OCI-LY1 (cell line): ENCODE measurements around the gene PSPC1.

Experiments
- H2AFZ ChIP-seq: fragments of 200-600 bp; sonication (generic), shearing (Covaris generic); 2 replicates; pipeline ENCODE4 v1.6.0; 2014; ENCODE audit warnings: antibody characterized with exemption, mild to moderate bottlenecking, low read length
- H3F3A ChIP-seq: fragments of 200-600 bp; sonication (generic), shearing (Covaris generic); 2 replicates; pipeline ENCODE4 v1.6.0; 2014; ENCODE audit warnings: mild to moderate bottlenecking, antibody characterized with exemption, low read length, moderate library complexity; ENCODE audit not compliant: insufficient read depth
- H3K27ac ChIP-seq: fragments of 200-600 bp; sonication (generic); 2 replicates; pipeline ENCODE4 v1.5.1; 2014; ENCODE audit warnings: low read length, mixed run types, mild to moderate bottlenecking, low read depth; ENCODE audit not compliant: poor library complexity, severe bottlenecking
- H3K27me3 ChIP-seq: fragments of 200-600 bp; sonication (generic); 2 replicates; pipeline ENCODE4 v1.6.0; 2014; ENCODE audit warnings: antibody characterized with exemption, mild to moderate bottlenecking, low read length, moderate library complexity; ENCODE audit not compliant: insufficient read depth
- H3K36me3 ChIP-seq: fragments of 200-600 bp; sonication (generic); 2 replicates; pipeline ENCODE4 v1.6.1; 2014; ENCODE audit warnings: mild to moderate bottlenecking, antibody characterized with exemption, low read length, moderate library complexity, mixed read lengths; ENCODE audit not compliant: insufficient read depth
- H3K4me1 ChIP-seq: fragments of 200-600 bp; sonication (generic); 2 replicates; pipeline ENCODE4 v1.5.1; 2014; ENCODE audit warnings: mild to moderate bottlenecking, low read length, moderate library complexity; ENCODE audit not compliant: insufficient read depth, severe bottlenecking
- H3K4me2 ChIP-seq: fragments of 200-600 bp; sonication (generic), shearing (Covaris generic); 2 replicates; pipeline ENCODE4 v1.6.1; 2014; ENCODE audit warnings: low read length
- H3K4me3 ChIP-seq: fragments of 200-600 bp; sonication (generic); 2 replicates; pipeline ENCODE4 v1.5.1; 2014; ENCODE audit warnings: low read length, low read depth, mild to moderate bottlenecking, mixed read lengths; ENCODE audit not compliant: poor library complexity, severe bottlenecking
- H3K79me2 ChIP-seq: fragments of 200-600 bp; shearing (Covaris generic); 2 replicates; pipeline ENCODE4 v1.6.1; 2016; ENCODE audit warnings: mixed run types, low read length, mixed read lengths; ENCODE audit not compliant: insufficient read depth
- H3K9ac ChIP-seq: fragments of 200-600 bp; sonication (generic), shearing (Covaris generic); 2 replicates; pipeline ENCODE4 v1.6.1; 2014; ENCODE audit warnings: mild to moderate bottlenecking, low read length, mixed read lengths
- H3K9me2 ChIP-seq: fragments of 200-600 bp; sonication (generic), shearing (Covaris generic); 2 replicates; pipeline ENCODE4 v1.6.1; 2014; ENCODE audit warnings: low read depth, mild to moderate bottlenecking, low read length, mixed read lengths
- H3K9me3 ChIP-seq: fragments of 200-600 bp; shearing (Covaris generic); 2 replicates; pipeline ENCODE4 v1.6.1; 2014; ENCODE audit warnings: low read length, mixed read lengths
- H4K20me1 ChIP-seq: fragments of 200-600 bp; sonication (generic), shearing (Covaris generic); 2 replicates; pipeline ENCODE4 v1.6.0; 2016; ENCODE audit warnings: mild to moderate bottlenecking, low read length; ENCODE audit not compliant: insufficient read depth
- EZH2 ChIP-seq: fragments of 200-600 bp; sonication (generic), shearing (Covaris generic); IDR thresholded peaks from 2 replicates; pipeline ENCODE4 v1.8.0; 2017; ENCODE audit warnings: borderline replicate concordance, mixed run types, mild to moderate bottlenecking, antibody characterized with exemption, low read length, moderate library complexity, mixed read lengths
- TF ChIP-seq, protein P1 (sequence below): fragments of 200-600 bp; sonication (generic), shearing (Covaris generic); IDR thresholded peaks from 2 replicates; pipeline ENCODE4 v1.5.1; 2017; ENCODE audit warnings: mild to moderate bottlenecking, antibody characterized with exemption, low read length, moderate library complexity, mixed read lengths

The PSPC1 gene

DNA sequence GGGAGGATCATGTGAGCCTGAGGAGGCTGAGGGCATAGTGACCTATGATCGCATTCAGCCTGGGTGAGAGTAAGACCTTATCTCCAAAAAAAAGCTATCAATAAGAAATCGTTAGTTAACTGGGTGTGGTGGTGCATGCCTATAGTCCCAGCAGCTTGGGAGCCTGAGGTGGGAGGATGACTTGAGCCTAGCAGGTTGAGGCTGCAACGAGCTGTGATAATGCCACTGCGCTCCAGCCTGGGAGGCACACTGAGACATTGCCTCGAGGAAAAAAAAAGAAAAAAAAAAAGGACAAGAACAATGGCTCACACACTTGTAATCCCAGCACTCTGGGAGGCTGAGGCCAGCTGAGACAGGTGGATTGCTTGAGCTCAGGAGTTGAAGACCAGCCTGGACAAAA is 16.2 kb downstream of the PSPC1 start:
- no peaks in the 10 kb centered on the region for H3K9me3 ChIP-seq
- no peak overlapping the region for H3K27ac ChIP-seq
- H3K36me3 ChIP-seq, result peaks cover 87% of the 10 kb centered on the region
- no peak overlapping the region for H3K4me3 ChIP-seq
- H2AFZ ChIP-seq, result no peak overlapping the region
- no peaks in the 10 kb centered on the region for H3K27me3 ChIP-seq
- H3K79me2 ChIP-seq, result peaks cover 88% of the 10 kb centered on the region
- no peaks in the 10 kb centered on the region for H3K9me2 ChIP-seq
- H3F3A ChIP-seq, result no peaks in the 10 kb centered on the region
- no peak overlapping the region for H3K4me2 ChIP-seq
- H3K4me1 ChIP-seq, result peaks cover 9% of the 10 kb centered on the region
- H3K9ac ChIP-seq, result no peak overlapping the region
- TF ChIP-seq, protein P1, sequence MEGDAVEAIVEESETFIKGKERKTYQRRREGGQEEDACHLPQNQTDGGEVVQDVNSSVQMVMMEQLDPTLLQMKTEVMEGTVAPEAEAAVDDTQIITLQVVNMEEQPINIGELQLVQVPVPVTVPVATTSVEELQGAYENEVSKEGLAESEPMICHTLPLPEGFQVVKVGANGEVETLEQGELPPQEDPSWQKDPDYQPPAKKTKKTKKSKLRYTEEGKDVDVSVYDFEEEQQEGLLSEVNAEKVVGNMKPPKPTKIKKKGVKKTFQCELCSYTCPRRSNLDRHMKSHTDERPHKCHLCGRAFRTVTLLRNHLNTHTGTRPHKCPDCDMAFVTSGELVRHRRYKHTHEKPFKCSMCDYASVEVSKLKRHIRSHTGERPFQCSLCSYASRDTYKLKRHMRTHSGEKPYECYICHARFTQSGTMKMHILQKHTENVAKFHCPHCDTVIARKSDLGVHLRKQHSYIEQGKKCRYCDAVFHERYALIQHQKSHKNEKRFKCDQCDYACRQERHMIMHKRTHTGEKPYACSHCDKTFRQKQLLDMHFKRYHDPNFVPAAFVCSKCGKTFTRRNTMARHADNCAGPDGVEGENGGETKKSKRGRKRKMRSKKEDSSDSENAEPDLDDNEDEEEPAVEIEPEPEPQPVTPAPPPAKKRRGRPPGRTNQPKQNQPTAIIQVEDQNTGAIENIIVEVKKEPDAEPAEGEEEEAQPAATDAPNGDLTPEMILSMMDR, result no peak
- no peak for TF ChIP-seq EZH2
- H4K20me1 ChIP-seq, result no peaks in the 10 kb centered on the region

DNA sequence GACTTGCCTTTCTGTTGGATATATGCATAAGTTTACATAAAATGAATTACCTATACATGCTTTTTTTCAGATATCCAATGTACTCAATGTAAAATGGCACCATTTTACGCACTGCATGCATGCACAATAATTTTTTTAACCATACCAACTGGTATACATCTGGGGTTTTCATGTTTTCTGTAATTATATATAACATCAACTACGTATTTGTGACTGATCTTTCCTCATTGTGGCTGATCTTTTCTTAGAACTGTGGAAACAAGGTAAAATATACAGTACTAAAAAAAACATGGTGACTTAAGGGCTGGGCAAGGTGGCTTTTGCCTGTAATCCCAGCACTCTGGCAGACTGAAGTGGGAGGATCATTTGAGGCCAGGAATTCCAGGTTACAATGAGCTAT is 18.5 kb downstream of the PSPC1 start:
- no peaks in the 10 kb centered on the region for H3K9me2 ChIP-seq
- TF ChIP-seq EZH2, result no peak
- TF ChIP-seq, protein P1, result no peak
- no peak overlapping the region for H3K9ac ChIP-seq
- peaks cover 9% of the 10 kb centered on the region for H3K4me1 ChIP-seq
- H4K20me1 ChIP-seq, result no peaks in the 10 kb centered on the region
- no peaks in the 10 kb centered on the region for H3F3A ChIP-seq
- H3K27ac ChIP-seq, result no peak overlapping the region
- no peaks in the 10 kb centered on the region for H3K27me3 ChIP-seq
- H3K4me3 ChIP-seq, result no peak overlapping the region
- H3K4me2 ChIP-seq, result no peak overlapping the region
- peaks cover 88% of the 10 kb centered on the region for H3K36me3 ChIP-seq
- H2AFZ ChIP-seq, result no peak overlapping the region
- peaks cover 97% of the 10 kb centered on the region for H3K79me2 ChIP-seq
- H3K9me3 ChIP-seq, result no peaks in the 10 kb centered on the region

DNA sequence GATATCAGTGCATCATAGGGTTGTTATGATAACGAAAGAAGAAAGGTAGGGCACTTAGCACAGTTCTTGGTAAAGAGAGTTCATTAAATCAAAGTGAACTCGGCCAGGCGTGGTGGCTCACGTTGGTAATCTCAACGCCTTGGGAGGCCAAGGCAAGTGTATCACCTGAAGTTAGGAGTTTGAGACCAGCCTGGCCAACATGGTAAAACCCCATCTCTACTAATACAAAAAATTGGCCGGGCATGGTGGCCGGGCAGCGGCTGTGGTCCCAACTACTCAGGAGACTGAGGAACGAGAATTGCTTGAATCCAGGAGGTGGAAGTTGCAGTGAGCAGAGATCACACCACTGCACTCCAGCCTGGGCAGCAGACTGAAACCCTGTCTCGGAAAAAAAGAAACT is 19.1 kb downstream of the PSPC1 start:
- Histone ChIP-seq H4K20me1 (no peaks in the 10 kb centered on the region), H3K79me2 (peaks cover 95% of the 10 kb centered on the region), H3K9me2 (no peaks in the 10 kb centered on the region), H3K36me3 (peaks cover 88% of the 10 kb centered on the region), H3K4me1 (peaks cover 9% of the 10 kb centered on the region), H2AFZ (no peak overlapping the region), H3F3A (no peaks in the 10 kb centered on the region), H3K27me3 (no peaks in the 10 kb centered on the region), H3K4me2 (no peak overlapping the region), H3K4me3 (no peak overlapping the region), H3K9me3 (no peaks in the 10 kb centered on the region), H3K27ac (no peak overlapping the region), H3K9ac (no peak overlapping the region)
- TF ChIP-seq, protein P1, result no peak
- no peak for TF ChIP-seq EZH2
